ENCODE measurements around the gene HSD17B14. TPM values are rescaled to one million over a fixed set of nuclear protein-coding genes. Genes with fewer than 3 reads are reported as not detected.
A peak's percentile ranks its signal among the peaks of the same experiment; 100 is the strongest.

The HSD17B14 gene
- total RNA-seq, 1 donor from 2014 or later: 0.40 TPM

GRCh38 chr19:48826606-48827020, 9.7 kb downstream of the HSD17B14 start:
- ATAC-seq: peak; percentile 23

- ATAC-seq: no peak
Measured at GRCh38 chr19:48822514-48822913, 13.8 kb downstream of the HSD17B14 start.

GRCh38 chr19:48821633-48822032, 14.7 kb downstream of the HSD17B14 start:
- ATAC-seq: no peak

- ATAC-seq: peak; percentile 90
Measured at GRCh38 chr19:48819366-48819816, 16.9 kb downstream of the HSD17B14 start.

GRCh38 chr19:48818234-48818820, 18.0 kb downstream of the HSD17B14 start:
- ATAC-seq: no peak

- ATAC-seq: no peak
Measured at GRCh38 chr19:48817585-48818124, 18.6 kb downstream of the HSD17B14 start.

GRCh38 chr19:48815870-48816501, 20.3 kb downstream of the HSD17B14 start:
- ATAC-seq: no peak

GRCh38 chr19:48814895-48815294, 21.4 kb downstream of the HSD17B14 start:
- no peak for ATAC-seq

GRCh38 chr19:48813123-48813913, 23.0 kb downstream of the HSD17B14 start:
- no peak for ATAC-seq

GRCh38 chr19:48812094-48812929, 24.0 kb downstream of the HSD17B14 start:
- peak; percentile 75 for ATAC-seq

- no peak for ATAC-seq
Measured at GRCh38 chr19:48810151-48810550, 26.1 kb downstream of the HSD17B14 start.

GRCh38 chr19:48807590-48808308, 28.5 kb downstream of the HSD17B14 start:
- ATAC-seq: no peak

- peak; percentile 49 for ATAC-seq
Measured at GRCh38 chr19:48806818-48807589, 29.3 kb downstream of the HSD17B14 start.

GRCh38 chr19:48806518-48806817, 29.8 kb downstream of the HSD17B14 start:
- ATAC-seq: no peak

GRCh38 chr19:48805452-48805851, 30.8 kb downstream of the HSD17B14 start:
- no peak for ATAC-seq

- ATAC-seq: no peak
Measured at GRCh38 chr19:48804496-48804895, 31.8 kb downstream of the HSD17B14 start.

GRCh38 chr19:48802623-48803022, 33.7 kb downstream of the HSD17B14 start:
- ATAC-seq: no peak

GRCh38 chr19:48799358-48800300, 36.7 kb downstream of the HSD17B14 start:
- no peak for ATAC-seq

GRCh38 chr19:48798937-48799336, 37.4 kb downstream of the HSD17B14 start:
- no peak for ATAC-seq

- ATAC-seq: no peak
Measured at GRCh38 chr19:48797103-48797502, 39.2 kb downstream of the HSD17B14 start.
